HG03378 (cell line): ENCODE results near the gene EZH2.
A peak's percentile ranks its signal among the peaks of the same experiment; 100 is the strongest.

ENCODE experiments used
- ATAC-seq: cut with Tn5 transposase; IDR thresholded peaks from one replicate; pipeline ENCODE4 v1.9.1; 2021; ENCODE audit warnings: mild to moderate bottlenecking, moderate library complexity; ENCODE audit not compliant: unreplicated experiment

Gene EZH2

GRCh38 chr7:148773334-148773733 lies 110.8 kb downstream of the EZH2 start:
- peak; percentile 88 for ATAC-seq

- ATAC-seq = no peak
These were observed 111.6 kb downstream of the EZH2 start for GRCh38 chr7:148772297-148773089.

GRCh38 chr7:148770004-148770403 lies 114.1 kb downstream of the EZH2 start:
- no peak for ATAC-seq

GRCh38 chr7:148763622-148764021 lies 120.5 kb downstream of the EZH2 start:
- ATAC-seq = no peak

- no peak for ATAC-seq
These were observed 122.4 kb downstream of the EZH2 start for GRCh38 chr7:148761499-148762278.
